ENCODE data around the gene TGFBR3L. TPM values are rescaled to one million over a fixed set of nuclear protein-coding genes. Genes with fewer than 3 reads are reported as not detected.

TGFBR3L gene
- total and polyA plus RNA-seq, 2 donors (not counting 3 experiments of a cell fraction or from before 2014, with no cell fraction given), result 0.35 TPM; not detected in 1

DNA sequence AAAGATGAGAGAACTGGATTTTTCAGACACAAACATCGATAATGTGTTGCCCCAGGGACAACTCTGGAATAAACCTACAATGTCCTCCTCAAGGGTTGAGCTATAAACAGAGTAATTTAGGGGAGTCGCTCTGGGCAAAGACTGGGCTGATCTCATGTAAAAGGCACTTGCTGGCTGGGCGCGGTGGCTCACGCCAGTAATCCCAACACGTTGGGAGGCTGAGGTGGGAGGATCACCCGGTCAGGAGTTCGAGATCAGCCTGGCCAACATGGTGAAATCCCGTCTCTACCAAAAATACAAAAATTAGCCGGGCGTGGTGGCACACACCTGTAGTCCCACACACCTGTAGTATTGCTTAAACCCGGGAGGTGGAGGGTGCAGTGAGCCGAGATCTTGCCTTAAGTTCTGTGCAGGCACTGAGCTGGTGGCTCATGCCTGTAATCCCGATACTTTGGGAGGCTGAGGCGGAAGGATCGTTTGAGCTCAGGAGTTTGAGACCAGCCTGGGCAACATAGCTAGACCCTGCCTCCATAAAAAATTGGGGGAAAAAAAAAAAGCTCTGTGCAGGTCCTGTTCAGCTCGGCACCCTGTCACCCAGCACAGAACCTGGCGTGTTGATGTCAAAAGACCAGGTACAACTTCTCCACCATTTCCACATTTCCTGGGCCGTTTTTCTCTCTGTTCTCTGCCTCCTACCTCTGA lies 27.4 kb downstream of the TGFBR3L start:
- Histone ChIP-seq H3K9me3 (replicated peaks; ENCODE audit: control insufficient read depth, insufficient read depth, low read length) (no peaks in the 10 kb centered on the region), H3K4me3 (replicated peaks in 1 of 3; ENCODE audit: insufficient read depth in 1 of 3, low read depth in 1 of 3, low read length in 3 of 3) (no peak overlapping the region), H3K27me3 (ENCODE audit: control insufficient read depth in 2 of 2, insufficient read depth in 2 of 2, low read length in 2 of 2) (no peaks in the 10 kb centered on the region), H3K9ac (replicated peaks; ENCODE audit: extremely low read depth, insufficient read depth, low read length) (no peak overlapping the region), H3K27ac (ENCODE audit: insufficient read depth, low read depth, low read length) (no peak overlapping the region), H4K20me1 (replicated peaks; ENCODE audit: control insufficient read depth, extremely low read depth, insufficient read depth, low read length) (no peaks in the 10 kb centered on the region), H3K9me1 (replicated peaks; ENCODE audit: control insufficient read depth, extremely low read depth, insufficient read depth, low read length) (no peaks in the 10 kb centered on the region), H3K36me3 (ENCODE audit: control insufficient read depth in 2 of 2, extremely low read depth in 1 of 2, insufficient read depth in 2 of 2, low read length in 2 of 2) (peaks cover 3 to 9% of the 10 kb centered on the region in 2 experiments), H3K4me1 (ENCODE audit: control insufficient read depth, extremely low read depth, insufficient read depth, low read length) (peaks cover 9% of the 10 kb centered on the region), H3K79me2 (ENCODE audit: control insufficient read depth, insufficient read depth, low read length) (peaks cover 22% of the 10 kb centered on the region), H3K4me2 (ENCODE audit: insufficient read depth, low read length) (peak overlapping the region; percentile 76), H2AFZ (ENCODE audit: low read depth, low read length) (no peak overlapping the region)
- CTCF ChIA-PET, result interaction anchor here (1.0 to 3.3 kb wide), 3 partner anchors 12 to 29 kb away, joined by 3 to 41 read pairs (median 4); no protein-coding TSS in a partner anchor
- no TSS peak for BruUV-seq (replicated peaks)
- TF ChIP-seq EZH2 (IDR thresholded peaks at IDR 0.05; ENCODE audit: borderline replicate concordance, low read depth, low read length, severe bottlenecking), result no peak
- TF ChIP-seq MYC (IDR thresholded peaks at IDR 0.05; ENCODE audit: low read depth, low read length), result no peak
- no peak for TF ChIP-seq POLR2A (IDR thresholded peaks at IDR 0.05; ENCODE audit: low read depth, low read length)
- no peak for TF ChIP-seq JUN (IDR thresholded peaks at IDR 0.05; ENCODE audit: borderline replicate concordance, insufficient read depth, insufficient read length, low read depth)
- TF ChIP-seq FOS (IDR thresholded peaks at IDR 0.05; ENCODE audit: borderline replicate concordance, insufficient read depth, low read length), result no peak
- TF ChIP-seq, protein P1, sequence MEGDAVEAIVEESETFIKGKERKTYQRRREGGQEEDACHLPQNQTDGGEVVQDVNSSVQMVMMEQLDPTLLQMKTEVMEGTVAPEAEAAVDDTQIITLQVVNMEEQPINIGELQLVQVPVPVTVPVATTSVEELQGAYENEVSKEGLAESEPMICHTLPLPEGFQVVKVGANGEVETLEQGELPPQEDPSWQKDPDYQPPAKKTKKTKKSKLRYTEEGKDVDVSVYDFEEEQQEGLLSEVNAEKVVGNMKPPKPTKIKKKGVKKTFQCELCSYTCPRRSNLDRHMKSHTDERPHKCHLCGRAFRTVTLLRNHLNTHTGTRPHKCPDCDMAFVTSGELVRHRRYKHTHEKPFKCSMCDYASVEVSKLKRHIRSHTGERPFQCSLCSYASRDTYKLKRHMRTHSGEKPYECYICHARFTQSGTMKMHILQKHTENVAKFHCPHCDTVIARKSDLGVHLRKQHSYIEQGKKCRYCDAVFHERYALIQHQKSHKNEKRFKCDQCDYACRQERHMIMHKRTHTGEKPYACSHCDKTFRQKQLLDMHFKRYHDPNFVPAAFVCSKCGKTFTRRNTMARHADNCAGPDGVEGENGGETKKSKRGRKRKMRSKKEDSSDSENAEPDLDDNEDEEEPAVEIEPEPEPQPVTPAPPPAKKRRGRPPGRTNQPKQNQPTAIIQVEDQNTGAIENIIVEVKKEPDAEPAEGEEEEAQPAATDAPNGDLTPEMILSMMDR (IDR thresholded peaks at IDR 0.05; ENCODE audit: extremely low read depth in 1 of 2, insufficient read depth in 1 of 2, low read depth in 1 of 2, low read length in 2 of 2), result no peak
- TF ChIP-seq GATA2 (IDR thresholded peaks at IDR 0.05; ENCODE audit: insufficient read depth, insufficient read length, low read depth, low read length), result no peak
- TF ChIP-seq, protein P2, sequence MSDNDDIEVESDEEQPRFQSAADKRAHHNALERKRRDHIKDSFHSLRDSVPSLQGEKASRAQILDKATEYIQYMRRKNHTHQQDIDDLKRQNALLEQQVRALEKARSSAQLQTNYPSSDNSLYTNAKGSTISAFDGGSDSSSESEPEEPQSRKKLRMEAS (IDR thresholded peaks at IDR 0.05; ENCODE audit: insufficient read depth, insufficient read length), result no peak
- no peak for TF ChIP-seq POLR2AphosphoS5 (IDR thresholded peaks at IDR 0.05; ENCODE audit: insufficient read depth, low read depth, low read length)
- intact Hi-C loops (cut with micrococcal nuclease), result loop anchor here (2.0 kb wide), 1 partner anchor 127 kb away; no protein-coding TSS in a partner anchor
- POLR2A ChIA-PET, result no interaction called here
- dilution Hi-C loops (cut with MboI; ENCODE audit: extremely low pct_ligation_motif_present, low sequenced_read_pairs), result no loop called here
- no peak for FAIRE-seq
- DNase-seq (ENCODE audit: low read depth, low spot score), result no peak
